GM10847 (cell line): Measurements from ENCODE around the gene BDP1.

Source experiments
- POLR2A ChIP-seq: IDR thresholded peaks from 2 replicates; pipeline ENCODE4 v1.6.1; 2011; ENCODE audit not compliant: insufficient read length; ENCODE audit errors: extremely low read depth

The BDP1 gene

GRCh38 chr5:71588533-71588885 is 133.1 kb downstream of the BDP1 start:
- TF ChIP-seq POLR2A = no peak

- TF ChIP-seq POLR2A = no peak
Measured at GRCh38 chr5:71589903-71590302, 134.5 kb downstream of the BDP1 start.

- no peak for TF ChIP-seq POLR2A
Measured at GRCh38 chr5:71591100-71591499, 135.6 kb downstream of the BDP1 start.

GRCh38 chr5:71596169-71596568 is 140.7 kb downstream of the BDP1 start:
- TF ChIP-seq POLR2A = no peak

- no peak for TF ChIP-seq POLR2A
Measured at GRCh38 chr5:71597001-71597400, 141.6 kb downstream of the BDP1 start.

GRCh38 chr5:71600783-71601182 is 145.3 kb downstream of the BDP1 start:
- no peak for TF ChIP-seq POLR2A

- no peak for TF ChIP-seq POLR2A
Measured at GRCh38 chr5:71601222-71602026, 146.0 kb downstream of the BDP1 start.

GRCh38 chr5:71615809-71616208 is 160.4 kb downstream of the BDP1 start:
- no peak for TF ChIP-seq POLR2A
